HG03558 (cell line): ENCODE results near the gene SMIM21.

ENCODE experiments used
- ATAC-seq: cut with Tn5 transposase; IDR thresholded peaks from one replicate; pipeline ENCODE4 v1.9.1; 2021; ENCODE audit warnings: moderate number of reproducible peaks; ENCODE audit not compliant: unreplicated experiment; ENCODE audit errors: extremely low read depth

SMIM21 gene

DNA sequence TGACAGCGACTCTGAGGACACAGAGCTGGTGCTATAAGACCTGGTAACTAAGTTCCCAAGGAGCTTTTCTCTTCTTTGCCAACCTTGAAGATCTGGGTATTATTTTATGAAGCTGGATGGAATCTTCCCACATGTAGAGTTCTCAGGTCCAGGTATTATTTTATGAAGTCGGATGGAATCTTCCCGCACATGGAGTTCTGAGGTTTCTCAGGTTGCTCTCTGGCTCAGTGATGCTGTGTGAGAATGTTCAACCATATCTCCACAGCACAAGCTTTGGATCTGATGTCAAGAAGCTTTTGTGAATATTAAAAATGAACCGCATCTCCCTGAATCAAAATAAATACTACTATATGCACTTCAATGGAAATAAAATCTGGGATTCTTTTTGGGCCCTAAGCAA lies at the start of gene SMIM21:
TSS of gene SMIM21 (minus strand) at position 101 of the 400 bp plus-strand sequence. CDS start 140 bp downstream, outside the sequence.
- no peak for ATAC-seq

DNA sequence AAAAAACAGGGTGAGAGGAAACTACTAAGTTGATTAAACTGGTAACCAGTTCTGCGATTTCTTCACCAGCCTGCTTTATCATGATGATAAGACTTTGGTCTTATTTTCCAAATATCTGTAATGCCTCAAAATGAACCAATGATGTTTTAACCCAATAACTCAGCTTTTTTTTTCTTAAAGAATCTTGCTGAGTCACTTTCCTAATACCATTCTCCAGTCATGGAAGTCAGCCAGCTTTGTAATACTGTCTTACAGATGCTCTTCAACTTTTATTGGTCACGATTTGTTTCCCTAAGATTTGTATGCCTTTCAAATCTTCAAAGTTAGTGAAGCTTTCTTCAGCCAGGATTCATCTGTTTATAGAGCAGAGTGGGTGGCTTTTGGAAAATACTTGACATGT lies 47.7 kb upstream of the SMIM21 start:
- no peak for ATAC-seq

DNA sequence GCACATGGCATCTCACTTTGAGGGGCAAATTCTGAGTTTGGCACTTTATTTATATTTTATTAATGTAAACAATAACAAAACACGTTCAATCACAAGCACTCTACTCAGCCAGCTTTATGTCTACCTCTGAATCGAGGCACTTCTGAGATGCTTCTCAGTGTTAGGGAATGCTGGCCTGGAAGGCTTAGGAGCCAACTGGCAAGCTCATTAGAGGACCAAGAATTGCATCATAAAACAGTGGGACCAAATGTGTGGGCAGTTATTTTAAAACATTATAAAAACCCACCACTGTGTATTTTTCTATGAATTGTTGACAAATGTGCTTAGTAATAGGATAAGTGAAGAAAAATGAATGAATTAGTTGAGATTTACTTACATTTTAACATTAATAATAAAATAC lies 46.8 kb upstream of the SMIM21 start:
- ATAC-seq, result no peak

DNA sequence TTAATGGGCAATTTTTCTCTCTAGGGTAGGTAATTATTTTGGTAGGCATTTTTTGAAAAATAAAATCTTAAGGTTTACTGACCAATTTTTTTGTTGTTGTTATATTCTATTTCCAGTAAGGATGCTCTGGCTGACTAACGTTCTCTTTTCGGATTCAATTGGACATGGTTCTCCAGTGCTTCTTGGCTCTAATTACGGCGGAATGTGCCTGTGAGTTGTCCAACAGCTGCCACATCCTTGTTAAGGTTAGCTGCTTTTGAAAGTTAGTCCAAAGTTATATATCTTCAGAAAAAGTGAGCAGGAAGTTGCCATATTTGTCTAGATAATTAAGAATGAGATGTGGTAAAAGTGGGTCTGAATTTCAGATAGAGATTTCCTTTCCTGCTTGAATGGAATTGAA lies 45.8 kb upstream of the SMIM21 start:
- ATAC-seq, result no peak

DNA sequence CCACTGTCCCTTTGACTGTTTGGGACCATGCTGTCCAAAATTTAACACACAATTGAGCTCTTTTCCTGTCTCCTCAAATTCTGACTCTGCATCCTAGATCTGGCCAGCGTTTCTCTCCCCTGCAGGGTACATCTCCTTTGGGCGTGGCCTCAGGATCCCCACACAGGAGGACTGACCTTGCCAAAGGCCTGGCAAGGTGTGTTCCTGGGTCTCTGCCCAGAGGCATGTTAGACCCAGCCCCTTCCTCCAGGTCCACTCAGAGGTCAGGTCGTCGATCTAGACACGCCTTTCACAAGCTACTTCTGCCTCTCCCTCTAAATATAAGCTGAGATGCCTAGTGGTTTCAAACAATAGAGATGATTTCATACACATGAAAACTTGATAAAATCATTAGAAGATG lies 45.4 kb upstream of the SMIM21 start:
- ATAC-seq, result no peak

DNA sequence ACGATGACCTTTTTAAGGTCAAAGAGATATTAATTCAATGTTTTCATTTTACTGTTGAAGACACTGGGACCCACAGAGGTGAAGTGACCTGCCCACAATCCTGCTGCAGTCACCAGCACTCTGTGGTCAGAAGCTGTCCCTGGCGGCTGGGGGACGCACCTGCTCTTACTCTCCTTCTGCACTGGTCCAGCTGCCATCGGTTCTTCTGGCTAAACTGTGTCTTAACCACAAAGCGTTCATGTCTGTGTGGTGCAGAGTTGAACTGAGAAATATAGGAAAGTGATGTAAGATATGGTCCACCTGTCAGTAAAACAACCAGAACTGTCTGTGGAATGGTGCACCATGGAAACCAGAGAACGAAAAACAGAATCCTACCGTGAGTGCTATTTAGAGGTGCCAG lies 44.9 kb upstream of the SMIM21 start:
- no peak for ATAC-seq

DNA sequence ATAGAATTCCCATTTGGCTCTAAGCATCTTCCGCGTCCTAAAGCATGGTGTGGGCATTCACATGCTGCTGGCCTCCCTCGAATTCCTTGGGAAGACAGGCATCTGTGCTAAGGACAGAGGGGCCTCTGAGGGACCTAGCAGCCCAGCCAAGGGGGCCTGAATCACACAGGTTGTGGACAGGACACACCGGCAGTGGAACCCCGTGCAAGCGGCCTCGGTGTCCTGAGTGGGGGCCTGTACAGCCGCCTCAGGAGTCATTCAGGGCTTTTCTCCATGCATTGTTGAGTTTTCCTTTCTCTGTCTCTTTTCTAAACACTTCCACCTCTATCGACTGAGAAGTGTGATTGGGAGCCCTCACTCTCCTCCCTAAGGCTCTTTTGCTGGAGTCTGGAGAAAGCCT lies 44.3 kb upstream of the SMIM21 start:
- ATAC-seq, result no peak

DNA sequence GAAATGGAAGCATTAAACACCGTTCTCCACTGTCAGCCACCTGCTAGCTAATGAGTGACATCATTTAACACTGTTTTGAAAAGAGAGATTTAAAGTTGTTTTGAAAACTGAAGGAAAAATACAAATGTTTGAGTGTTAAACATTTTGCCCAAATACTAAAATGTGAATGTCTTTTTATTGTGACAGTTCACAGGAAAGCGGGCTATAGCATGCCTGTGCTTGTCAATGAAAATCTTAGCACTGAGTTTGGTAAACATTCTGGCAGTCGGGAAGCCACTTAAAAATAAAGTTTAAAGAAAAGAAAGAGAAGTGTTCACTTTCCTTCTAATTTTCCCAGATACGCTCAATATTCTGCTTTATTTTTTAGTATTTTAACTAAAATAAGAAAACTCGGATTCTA lies 40.3 kb upstream of the SMIM21 start:
- ATAC-seq, result no peak

DNA sequence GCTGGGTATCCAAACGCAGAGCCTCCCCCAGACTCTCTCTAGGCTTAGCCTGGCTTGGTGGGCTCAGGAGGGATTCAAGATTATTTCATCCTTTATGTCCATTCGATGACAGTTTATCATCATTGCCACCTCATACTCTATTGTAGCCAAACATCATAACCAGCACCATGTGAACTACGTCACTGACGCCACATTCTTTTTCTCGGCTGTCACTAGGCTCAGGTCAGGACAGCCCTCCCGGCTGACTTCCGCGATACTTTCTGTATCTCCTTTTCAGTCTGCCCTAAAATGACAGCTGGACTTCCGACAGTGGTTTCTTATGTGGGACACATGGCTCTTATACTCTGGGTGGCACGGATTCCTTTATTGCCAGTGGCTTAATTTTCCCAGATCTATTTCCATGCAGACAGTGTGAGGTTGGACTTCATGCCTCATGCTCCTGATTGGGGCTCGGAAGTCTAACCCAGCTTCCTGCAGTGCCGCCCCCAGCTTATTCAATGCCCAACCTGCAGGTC lies 39.8 kb upstream of the SMIM21 start:
- no peak for ATAC-seq

DNA sequence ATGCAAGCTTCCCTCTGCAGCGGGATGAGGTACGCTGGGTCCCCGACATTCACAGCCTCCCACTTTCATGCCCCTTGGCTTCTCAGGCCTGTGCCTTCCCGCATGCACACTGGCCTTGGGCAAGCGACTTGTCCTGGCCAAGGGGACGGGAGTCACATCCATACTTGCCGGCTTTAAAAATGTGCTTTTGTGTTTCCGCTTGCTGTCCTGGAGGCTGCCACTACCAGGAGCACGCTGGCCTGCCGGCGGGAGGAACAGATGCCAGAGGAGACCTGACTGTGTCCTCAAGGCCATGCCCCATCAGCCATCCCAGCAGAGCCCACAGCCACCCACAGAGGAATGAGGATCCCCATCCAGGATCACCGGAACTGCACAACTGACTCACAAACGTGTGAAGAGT lies 36.9 kb upstream of the SMIM21 start:
- no peak for ATAC-seq

DNA sequence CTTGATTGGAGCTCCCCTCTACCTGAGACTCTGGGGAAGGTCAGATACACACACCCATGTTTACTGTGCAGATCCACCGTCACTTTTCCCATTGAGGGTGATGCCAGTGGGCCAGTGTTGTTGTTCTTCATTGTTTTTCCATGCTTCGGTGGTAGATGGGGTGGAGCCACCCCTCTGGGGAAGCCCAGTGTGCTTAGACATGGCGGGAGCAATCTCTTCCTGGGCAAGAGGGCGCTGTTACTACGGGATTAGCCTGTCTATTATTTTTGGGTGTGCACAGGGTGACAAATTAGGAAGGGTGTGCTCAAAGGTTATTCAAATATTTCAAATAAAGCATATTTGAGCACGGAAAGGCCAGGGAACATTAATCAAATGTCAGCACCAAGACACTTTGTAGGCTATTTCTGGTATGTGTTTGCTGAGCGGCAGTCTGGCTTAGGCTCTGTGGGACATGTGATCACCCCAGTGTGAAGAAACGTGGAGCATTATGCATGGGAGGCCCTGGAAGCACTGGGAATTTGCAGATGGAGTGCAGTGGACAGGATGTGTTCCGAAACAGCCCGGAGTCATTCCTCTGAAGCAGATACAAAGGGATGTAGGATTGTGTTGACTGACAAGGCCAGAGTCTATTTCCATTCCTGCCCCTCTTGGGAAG lies 34.8 kb upstream of the SMIM21 start:
- no peak for ATAC-seq

DNA sequence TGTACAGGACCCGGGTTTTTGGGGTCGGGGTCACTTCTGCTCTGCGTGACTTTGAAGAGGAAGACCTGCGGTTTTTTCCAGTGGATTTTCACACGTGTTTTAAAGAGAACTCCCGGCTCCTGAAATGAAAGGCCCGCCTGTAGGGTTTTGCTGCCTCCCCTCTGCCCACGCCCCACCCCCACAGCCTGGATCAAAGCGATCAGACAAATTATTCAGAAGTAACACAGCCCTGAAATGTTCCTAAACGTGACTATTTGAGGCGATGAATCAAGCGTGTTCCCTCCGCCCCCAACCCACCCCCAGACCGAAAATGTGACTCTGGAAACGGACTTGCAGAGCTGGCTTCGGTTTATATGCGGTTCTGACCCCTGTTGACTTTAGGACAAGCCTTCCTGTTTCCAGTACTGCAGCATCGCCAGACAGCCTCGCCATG lies 28.7 kb upstream of the SMIM21 start:
- ATAC-seq, result no peak

DNA sequence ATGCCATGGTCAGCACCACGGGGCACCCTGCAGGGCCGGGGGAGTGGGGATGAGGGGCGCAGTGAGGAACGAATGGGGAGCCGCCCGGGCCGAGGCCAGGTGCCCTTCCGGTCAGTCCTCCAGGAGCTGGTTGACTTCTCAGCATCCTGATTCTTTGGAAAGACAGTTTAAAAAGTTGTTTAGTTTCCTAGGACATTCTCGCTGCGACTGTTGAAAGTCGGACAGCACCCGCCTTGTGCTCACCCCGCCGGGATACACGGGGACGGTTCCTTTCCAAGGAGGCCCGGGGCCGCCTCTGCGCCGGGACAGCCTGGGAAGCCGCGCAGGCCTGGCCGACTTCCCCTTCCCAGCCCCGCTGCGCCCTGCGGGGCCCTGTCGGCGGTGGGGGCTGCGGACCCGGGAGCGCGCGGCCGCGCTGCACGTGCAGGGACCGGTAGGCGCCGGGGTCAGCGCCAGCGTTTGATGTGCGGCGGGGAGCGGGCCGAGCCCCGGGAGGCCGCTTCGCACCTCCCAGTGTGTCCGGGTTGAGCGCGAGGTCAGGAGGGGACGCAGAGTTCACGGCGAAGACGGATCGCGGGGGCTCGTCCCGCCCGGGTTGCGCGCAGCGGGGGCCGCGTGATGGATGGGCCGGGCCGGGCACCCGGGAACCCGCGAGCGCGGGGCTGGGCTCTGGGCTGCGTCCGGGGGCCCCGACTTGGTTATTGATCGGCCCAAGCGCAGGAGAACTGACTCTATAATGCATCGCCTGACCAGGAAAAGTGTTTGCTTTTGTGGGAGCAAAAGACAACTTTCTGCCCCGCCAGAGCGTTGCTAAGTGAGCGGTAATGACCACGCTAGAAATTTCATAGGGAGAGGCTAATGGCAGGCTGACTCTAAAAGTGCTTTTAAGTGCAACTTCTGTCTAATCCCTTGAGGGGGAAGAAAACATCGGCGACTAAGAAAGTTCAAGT lies 28.0 kb upstream of the SMIM21 start:
- no peak for ATAC-seq

DNA sequence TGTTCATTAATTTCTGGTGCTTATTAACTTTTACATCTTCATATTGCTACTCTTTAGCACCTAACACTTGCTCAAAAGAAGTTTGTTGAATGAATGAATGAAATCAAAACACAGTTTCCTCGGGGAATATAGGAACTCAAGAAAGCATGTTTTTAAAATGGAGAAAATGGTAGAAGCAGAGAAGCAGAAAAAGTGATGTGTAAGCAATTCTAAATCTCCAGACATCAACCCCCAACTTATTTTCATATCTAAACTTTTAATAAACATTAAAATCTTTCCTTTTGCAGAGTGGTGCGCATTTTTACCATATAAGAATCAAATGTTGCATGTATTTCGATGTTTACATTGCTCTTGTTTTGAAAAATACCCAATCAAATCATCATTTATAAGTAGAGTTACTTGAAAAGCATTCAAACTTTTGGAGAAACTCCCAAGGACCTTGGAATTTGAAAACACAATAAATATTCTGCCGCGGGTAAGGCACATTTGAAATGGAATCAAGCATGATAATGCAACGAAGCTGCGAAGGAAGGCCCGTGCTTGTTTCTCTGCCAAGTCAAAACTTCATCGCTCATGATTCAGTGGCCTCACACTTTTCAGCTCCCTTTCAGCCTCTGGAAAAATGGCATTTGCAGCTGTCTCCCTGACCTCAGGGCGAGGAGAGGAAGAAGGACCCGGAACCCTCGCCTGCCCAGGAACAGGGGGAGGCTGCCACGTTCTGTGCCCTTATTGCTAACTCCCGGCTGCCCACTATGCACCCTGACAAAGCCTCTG lies 26.7 kb upstream of the SMIM21 start:
- ATAC-seq, result no peak

DNA sequence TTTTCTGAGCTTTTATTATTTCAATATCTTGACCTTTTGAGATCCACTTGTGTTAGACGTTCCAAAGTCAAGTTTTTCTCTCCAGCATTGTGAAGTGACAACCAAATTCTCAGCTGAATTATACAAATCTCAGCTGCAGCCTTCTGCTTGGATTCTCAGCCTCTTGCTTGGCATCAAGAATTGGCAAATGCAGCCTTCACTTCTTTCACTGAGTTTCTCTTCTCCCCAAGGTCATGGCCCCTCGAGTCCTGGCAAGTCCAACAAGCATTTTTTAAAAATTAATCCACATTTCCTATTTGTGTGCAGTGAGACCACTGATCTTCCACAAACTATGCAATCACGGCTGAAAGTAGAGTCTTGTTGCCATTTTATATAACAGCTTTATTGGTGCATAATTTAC lies 23.4 kb upstream of the SMIM21 start:
- ATAC-seq, result no peak

DNA sequence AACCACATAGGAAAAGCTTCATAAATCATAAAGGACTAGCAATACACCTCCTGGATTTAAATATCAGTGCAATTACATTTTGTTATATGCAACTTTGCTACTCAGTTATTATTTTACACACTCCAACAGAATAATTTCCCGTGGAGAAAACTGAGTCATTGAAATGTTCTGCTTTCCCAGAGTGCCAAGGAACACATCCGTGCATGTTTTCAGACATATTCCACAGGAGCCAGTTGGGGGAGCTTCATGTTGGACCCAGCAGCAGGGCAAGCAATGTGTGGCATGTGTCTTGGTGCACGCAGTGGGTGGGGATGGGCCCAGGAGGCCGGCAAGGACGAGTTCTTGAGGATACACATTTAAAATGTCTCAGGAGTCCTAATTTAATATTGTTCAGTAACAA lies 14.4 kb upstream of the SMIM21 start:
- no peak for ATAC-seq

DNA sequence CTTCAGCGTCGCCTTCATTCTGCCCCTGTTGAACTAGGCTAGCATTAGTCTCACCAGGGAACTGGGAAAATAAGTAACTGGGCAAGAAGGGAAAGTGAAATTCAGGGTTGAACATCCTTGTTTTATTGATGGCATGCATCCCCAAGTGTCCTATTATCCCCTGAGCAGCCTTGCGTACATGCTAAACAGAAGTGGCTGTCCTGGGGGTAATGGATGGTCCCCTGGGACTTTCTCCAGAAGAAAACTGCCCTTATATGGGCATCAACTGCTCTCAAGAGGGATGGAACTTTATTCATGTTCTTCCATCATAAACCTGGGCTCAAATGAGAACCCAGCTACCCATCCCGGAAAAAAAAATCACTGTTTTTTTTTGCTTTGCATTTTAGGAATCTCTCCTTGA lies 11.8 kb upstream of the SMIM21 start:
- ATAC-seq, result no peak

DNA sequence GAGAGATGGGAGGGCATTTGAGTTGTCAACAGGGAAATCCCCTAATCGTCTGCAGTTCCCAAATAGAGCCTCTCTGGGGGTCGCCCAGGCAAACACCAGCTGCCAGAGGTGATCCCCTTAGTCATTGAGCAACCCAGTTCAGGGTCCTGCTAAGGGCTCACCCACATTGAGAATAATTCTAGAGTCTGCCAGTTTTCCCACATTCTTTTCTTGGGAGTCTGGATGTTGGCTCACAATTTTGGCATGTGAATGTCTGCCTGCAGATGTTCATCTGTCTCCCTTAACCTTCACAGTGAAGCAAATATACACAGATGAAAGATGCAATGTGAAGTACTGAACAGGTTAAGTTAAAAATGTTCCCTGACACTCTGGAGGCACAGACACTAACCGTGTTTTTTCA lies 11.4 kb upstream of the SMIM21 start:
- ATAC-seq, result no peak

DNA sequence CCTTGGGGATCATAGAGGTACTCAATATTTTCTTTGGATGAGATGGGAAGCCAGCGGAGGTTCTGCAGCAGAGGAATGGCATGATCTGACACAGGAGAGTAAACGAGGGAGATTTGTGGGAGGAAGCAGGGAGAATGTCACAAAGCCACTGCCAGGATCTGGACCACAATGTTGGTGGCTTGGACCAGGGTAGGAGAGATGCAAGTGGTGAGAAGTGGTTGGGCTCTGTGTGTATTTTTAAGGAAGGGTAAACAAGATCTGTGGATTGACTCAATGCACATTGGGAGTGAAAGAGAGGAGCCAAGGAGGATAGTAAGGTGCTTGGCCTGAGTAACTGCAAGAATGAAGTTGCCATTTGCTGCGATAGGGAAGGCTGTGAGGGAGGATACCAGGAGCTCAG lies 10.5 kb upstream of the SMIM21 start:
- ATAC-seq, result no peak

DNA sequence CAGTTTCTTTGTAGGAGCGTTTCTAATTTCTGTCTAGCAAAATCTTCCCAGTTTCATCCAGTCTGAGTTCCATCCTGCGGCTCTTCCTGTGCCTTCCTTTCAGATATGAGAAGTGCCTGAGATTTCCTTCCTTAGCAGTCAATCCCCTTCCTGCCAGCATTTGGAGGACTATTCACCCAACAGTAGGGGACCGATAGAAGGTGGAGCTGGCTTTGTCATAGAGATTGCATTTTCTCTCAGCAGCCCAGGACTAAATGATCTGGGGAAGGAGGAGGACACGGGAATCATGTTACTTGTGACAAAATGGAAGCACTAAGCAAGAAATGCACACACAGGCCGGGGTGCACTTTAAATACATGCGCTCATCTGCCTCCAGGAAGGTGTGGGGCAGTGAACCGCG lies 5.6 kb upstream of the SMIM21 start:
- no peak for ATAC-seq

DNA sequence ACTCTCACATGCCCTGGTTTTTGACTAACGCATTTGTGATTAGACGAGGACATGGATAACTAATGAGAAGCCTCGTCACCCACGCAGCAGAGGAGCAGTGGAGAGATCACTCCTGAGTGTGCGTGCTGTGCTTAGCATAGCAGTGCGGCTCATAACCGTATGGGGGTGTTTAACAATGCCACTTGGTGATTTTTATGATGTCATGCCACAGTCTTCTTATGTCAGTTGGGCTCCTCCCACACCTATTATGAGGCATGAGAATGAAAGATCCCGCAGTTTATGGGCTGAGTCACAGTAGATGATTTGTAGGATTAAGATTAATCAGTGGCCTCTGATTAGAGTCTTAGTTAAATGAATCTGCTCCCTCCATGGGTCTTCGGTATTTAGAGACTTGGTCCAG lies 2.5 kb upstream of the SMIM21 start:
- ATAC-seq, result no peak
